A673 (cell line): Measurements from ENCODE around the gene METTL22. TPM values are rescaled to one million over a fixed set of nuclear protein-coding genes. Genes with fewer than 3 reads are reported as not detected.
A peak's percentile ranks its signal among the peaks of the same experiment; 100 is the strongest.

ENCODE experiments used
- BruUV-seq: library from RNA; stranded (reverse); fragments of 400-500 nt; replicated peaks from 2 replicates; lab custom pipeline; 2021; lab: Mats Ljungman, UMichigan
- CTCF ChIA-PET: fragments of 300-600 bp; sonication (Branson Sonifier 250); formaldehyde crosslinking; loops from one replicate; lab custom pipeline; 2022; ENCODE audit warnings: antibody characterized with exemption; lab: Charles Lee
- POLR2A ChIA-PET: fragments of 300-600 bp; sonication (Branson Sonifier 250); formaldehyde crosslinking; loops from one replicate; lab custom pipeline; 2022; ENCODE audit warnings: antibody characterized with exemption; ENCODE audit not compliant: low non-redundant PET; lab: Charles Lee
- DNase-seq: peaks from one replicate; pipeline ENCODE4 v3.0.0-alpha.2; 2015; ENCODE audit warnings: low spot score
- H3K27ac ChIP-seq: fragments of 200-600 bp; sonication (generic); 2 replicates; pipeline ENCODE4 v1.5.1; 2016; ENCODE audit warnings: mixed run types, low read depth, mild to moderate bottlenecking, mixed read lengths, antibody characterized with exemption, low read length; ENCODE audit not compliant: poor library complexity, severe bottlenecking
- H3K27me3 ChIP-seq: fragments of 200-600 bp; sonication (generic); replicated peaks from 2 replicates; pipeline ENCODE4 v1.6.1; 2017; ENCODE audit warnings: mixed run types, low read depth, mild to moderate bottlenecking, mixed read lengths, antibody characterized with exemption, low read length; ENCODE audit not compliant: insufficient read depth, poor library complexity
- H3K36me3 ChIP-seq: fragments of 200-600 bp; sonication (generic); 2 replicates; pipeline ENCODE4 v1.6.1; 2016; ENCODE audit warnings: mixed run types, mild to moderate bottlenecking, mixed read lengths, antibody characterized with exemption, low read length; ENCODE audit not compliant: insufficient read depth, poor library complexity, severe bottlenecking
- H3K4me1 ChIP-seq: fragments of 200-600 bp; sonication (generic); 2 replicates; pipeline ENCODE4 v1.6.1; 2017; ENCODE audit warnings: mixed run types, mild to moderate bottlenecking, mixed read lengths, antibody characterized with exemption, low read length; ENCODE audit not compliant: insufficient read depth, poor library complexity, severe bottlenecking
- H3K4me3 ChIP-seq: fragments of 200-600 bp; sonication (generic); 2 replicates; pipeline ENCODE4 v1.5.1; 2016; ENCODE audit warnings: low read depth, mixed run types, mild to moderate bottlenecking, mixed read lengths, low read length; ENCODE audit not compliant: poor library complexity, severe bottlenecking
- H3K9me3 ChIP-seq: fragments of 200-600 bp; sonication (generic); 2 replicates; pipeline ENCODE4 v1.6.1; 2016; ENCODE audit warnings: mixed run types, low read depth, mild to moderate bottlenecking, mixed read lengths, antibody characterized with exemption, low read length; ENCODE audit not compliant: poor library complexity, severe bottlenecking
- EZH2 ChIP-seq: fragments of 200-600 bp; sonication (generic); IDR thresholded peaks from 2 replicates; pipeline ENCODE4 v1.6.1; 2017; ENCODE audit warnings: borderline replicate concordance, low read depth, mild to moderate bottlenecking, mixed read lengths, antibody characterized with exemption, low read length; ENCODE audit not compliant: poor library complexity, severe bottlenecking
- intact Hi-C: fragments of 100-400 bp; cut with micrococcal nuclease; formaldehyde crosslinking; loops from one replicate; pipeline ENCODE4 v1.10.0; 2022; ENCODE audit not compliant: unreplicated experiment
- total RNA-seq: library from RNA; stranded (reverse); gene quantifications from 2 replicates; pipeline ENCODE4 v1.2.3, GENCODE V29; 2021
- TF ChIP-seq, protein P1 (sequence below): fragments of 300-800, 200-600 bp; sonication (generic); conservative IDR thresholded peaks from 2 replicates; pipeline ENCODE4 v1.5.1; 2017; ENCODE audit warnings: low read depth, mild to moderate bottlenecking, antibody characterized with exemption, low read length, moderate library complexity, mixed read lengths

METTL22 gene
- total RNA-seq, 1 experiment from 2014 or later: 91.2 TPM

DNA sequence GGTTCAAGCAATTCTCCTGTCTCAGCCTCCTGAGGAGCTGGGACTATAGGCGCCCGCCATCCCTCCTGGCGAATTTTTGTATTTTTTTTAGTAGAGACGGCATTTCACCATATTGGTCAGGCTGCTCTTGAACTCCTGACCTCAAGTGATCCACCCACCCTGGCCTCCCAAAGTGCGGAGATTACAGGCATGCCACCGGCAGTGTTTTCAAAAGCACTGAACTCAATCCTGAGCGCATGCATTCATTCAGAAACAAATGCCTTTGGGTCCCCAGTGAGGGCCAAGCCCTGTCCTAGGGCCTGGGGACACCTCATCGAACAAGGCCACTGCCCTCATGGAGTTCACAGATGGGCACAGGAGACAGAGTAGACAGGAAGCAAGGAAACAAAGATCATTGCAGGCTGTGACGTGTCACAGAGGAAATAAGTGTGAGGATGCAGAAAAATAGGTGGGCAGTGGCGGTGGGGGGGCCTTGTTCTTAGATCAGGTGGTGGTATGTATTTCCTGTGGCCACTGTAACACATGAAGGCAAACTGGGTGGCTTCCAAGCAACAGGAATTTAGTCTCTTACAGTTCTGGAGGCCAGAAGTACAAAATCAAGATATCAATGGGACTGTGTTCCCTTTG, 43.7 kb upstream of the METTL22 start:
- peaks cover 19% of the 10 kb centered on the region for H3K9me3 ChIP-seq
- H3K4me3 ChIP-seq: peak overlapping the region; percentile 53
- POLR2A ChIA-PET: interaction anchor here (0.7 to 1.1 kb wide), 2 partner anchors 12 to 41 kb away, joined by 3 to 4 read pairs; no protein-coding TSS in a partner anchor
- intact Hi-C loops: loop anchor here (2.0 to 10.0 kb wide), 6 partner anchors 43 to 557 kb away; partner anchors contain the start of genes CARHSP1, HAPSTR1 and METTL22
- no peaks in the 10 kb centered on the region for H3K27me3 ChIP-seq
- peak; percentile 51 for DNase-seq
- CTCF ChIA-PET: no interaction called here
- no TSS peak for BruUV-seq
- H3K36me3 ChIP-seq: peaks cover 45% of the 10 kb centered on the region
- H3K4me1 ChIP-seq: peaks cover 48% of the 10 kb centered on the region
- TF ChIP-seq, protein P1, sequence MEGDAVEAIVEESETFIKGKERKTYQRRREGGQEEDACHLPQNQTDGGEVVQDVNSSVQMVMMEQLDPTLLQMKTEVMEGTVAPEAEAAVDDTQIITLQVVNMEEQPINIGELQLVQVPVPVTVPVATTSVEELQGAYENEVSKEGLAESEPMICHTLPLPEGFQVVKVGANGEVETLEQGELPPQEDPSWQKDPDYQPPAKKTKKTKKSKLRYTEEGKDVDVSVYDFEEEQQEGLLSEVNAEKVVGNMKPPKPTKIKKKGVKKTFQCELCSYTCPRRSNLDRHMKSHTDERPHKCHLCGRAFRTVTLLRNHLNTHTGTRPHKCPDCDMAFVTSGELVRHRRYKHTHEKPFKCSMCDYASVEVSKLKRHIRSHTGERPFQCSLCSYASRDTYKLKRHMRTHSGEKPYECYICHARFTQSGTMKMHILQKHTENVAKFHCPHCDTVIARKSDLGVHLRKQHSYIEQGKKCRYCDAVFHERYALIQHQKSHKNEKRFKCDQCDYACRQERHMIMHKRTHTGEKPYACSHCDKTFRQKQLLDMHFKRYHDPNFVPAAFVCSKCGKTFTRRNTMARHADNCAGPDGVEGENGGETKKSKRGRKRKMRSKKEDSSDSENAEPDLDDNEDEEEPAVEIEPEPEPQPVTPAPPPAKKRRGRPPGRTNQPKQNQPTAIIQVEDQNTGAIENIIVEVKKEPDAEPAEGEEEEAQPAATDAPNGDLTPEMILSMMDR: no peak
- no peak for TF ChIP-seq EZH2
- peak overlapping the region; percentile 100 for H3K27ac ChIP-seq

DNA sequence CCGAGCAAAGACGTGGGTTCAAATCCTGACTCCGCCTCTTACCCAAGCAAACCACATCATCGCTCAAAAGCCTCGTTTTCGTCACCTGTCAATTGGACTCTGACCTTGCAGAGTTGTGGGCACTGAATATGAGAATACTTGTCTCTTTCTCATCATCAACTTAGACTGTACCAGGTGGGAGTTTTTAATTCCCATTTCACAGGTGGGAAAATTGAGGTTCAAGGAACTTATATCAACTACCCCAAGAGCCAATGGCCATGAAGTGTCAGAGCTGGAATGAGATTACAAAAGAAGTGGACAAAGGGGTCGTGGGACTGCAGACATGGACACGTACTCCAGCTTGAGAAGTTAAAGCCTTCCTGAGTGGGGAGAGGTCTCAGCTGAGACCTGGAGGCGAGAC, 41.9 kb upstream of the METTL22 start:
- no peaks in the 10 kb centered on the region for H3K27me3 ChIP-seq
- no peak for TF ChIP-seq EZH2
- TF ChIP-seq, protein P1: no peak
- ChIA-PET CTCF (no interaction called here), POLR2A (no interaction called here)
- peak overlapping the region; percentile 53 for H3K4me3 ChIP-seq
- DNase-seq: no peak
- peaks cover 63% of the 10 kb centered on the region for H3K36me3 ChIP-seq
- intact Hi-C loops: loop anchor here (5.0 to 10.0 kb wide), 4 partner anchors 58 to 555 kb away; partner anchors contain the start of gene HAPSTR1
- peaks cover 32% of the 10 kb centered on the region for H3K9me3 ChIP-seq
- peaks cover 36% of the 10 kb centered on the region for H3K4me1 ChIP-seq
- no TSS peak for BruUV-seq
- peak overlapping the region; percentile 100 for H3K27ac ChIP-seq

DNA sequence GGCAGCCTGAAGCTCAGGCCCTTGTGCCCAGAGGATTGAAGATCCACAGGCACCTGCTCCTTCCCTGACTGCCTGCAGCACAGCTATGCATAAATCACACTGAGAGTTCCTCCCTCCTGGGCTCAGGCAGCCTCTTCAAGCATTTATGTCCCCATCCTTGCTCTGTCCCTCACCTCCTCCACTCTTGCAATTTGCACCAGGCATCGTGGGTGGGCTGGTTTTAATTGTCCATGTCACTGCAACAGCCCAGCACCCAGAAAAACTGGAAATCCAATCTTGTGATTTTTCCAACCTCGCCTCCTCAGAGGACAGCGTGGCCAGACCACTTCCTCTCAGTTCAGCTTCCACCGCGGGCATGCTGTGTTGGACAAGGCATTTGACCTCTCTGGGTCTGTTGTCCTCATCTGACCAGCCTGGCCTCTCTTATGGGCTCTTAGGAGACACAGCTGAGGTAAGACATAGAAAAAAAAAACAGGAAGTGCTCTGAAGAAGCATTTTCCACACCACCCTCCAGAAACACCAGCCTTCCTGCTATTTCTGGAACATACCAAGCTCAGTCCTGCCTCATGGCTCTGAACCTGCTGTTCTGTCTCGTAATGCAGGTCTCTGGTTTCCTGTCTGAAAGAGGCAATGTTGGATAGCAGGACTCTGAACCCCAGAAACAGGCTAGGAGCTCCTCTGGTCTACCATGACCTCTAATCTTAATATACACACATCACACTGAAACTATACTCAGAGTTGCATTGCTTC, 39.5 kb upstream of the METTL22 start:
- Histone ChIP-seq H3K36me3 (peaks cover 87% of the 10 kb centered on the region), H3K27ac (peak overlapping the region; percentile 100), H3K27me3 (no peaks in the 10 kb centered on the region), H3K4me1 (peaks cover 21% of the 10 kb centered on the region), H3K4me3 (peak overlapping the region; percentile 53), H3K9me3 (peaks cover 40% of the 10 kb centered on the region)
- ChIA-PET CTCF (interaction anchor here (0.6 kb wide), 1 partner anchor 16 kb away, joined by 7 read pairs; no protein-coding TSS in a partner anchor), POLR2A (interaction anchor here (1.4 kb wide), 1 partner anchor 7 kb away, joined by 5 read pairs; no protein-coding TSS in a partner anchor)
- peak; percentile 46 for DNase-seq
- intact Hi-C loops: no loop called here
- TF ChIP-seq, protein P1: no peak
- TF ChIP-seq EZH2: no peak
- BruUV-seq: no TSS peak
